SU-DHL-6 (cell line): ENCODE data around the gene CIP2A.

Source experiments
- H2AFZ ChIP-seq: fragments of 200-600 bp; sonication (generic); 2 replicates; pipeline ENCODE4 v1.6.1; 2014; ENCODE audit warnings: low read depth, mild to moderate bottlenecking, moderate library complexity, mixed read lengths, antibody characterized with exemption, low read length; ENCODE audit not compliant: severe bottlenecking
- H3F3A ChIP-seq: fragments of 200-600 bp; shearing (Covaris generic); 2 replicates; pipeline ENCODE4 v1.6.0; 2016; ENCODE audit warnings: antibody characterized with exemption, mild to moderate bottlenecking; ENCODE audit not compliant: insufficient read depth
- H3K27ac ChIP-seq: fragments of 200-600 bp; sonication (generic); 2 replicates; pipeline ENCODE4 v1.5.1; 2016; ENCODE audit warnings: low read depth, mild to moderate bottlenecking, low read length, moderate library complexity, mixed read lengths
- H3K27me3 ChIP-seq: fragments of 200-600 bp; sonication (generic), shearing (Covaris generic); 2 replicates; pipeline ENCODE4 v1.6.0; 2014; ENCODE audit warnings: mild to moderate bottlenecking, low read length
- H3K36me3 ChIP-seq: fragments of 200-600 bp; sonication (generic); 2 replicates; pipeline ENCODE4 v1.6.1; 2014; ENCODE audit warnings: mild to moderate bottlenecking, low read length, mixed read lengths
- H3K4me2 ChIP-seq: fragments of 300-600, 200-600 bp; shearing (Covaris generic), sonication (generic); 2 replicates; pipeline ENCODE4 v1.6.0; 2014; ENCODE audit warnings: low read length, low read depth, mild to moderate bottlenecking; ENCODE audit not compliant: poor library complexity, severe bottlenecking
- H3K4me3 ChIP-seq: fragments of 200-600 bp; sonication (generic); 2 replicates; pipeline ENCODE4 v1.5.1; 2014; ENCODE audit warnings: antibody characterized with exemption, low read length, mild to moderate bottlenecking, mixed read lengths; ENCODE audit not compliant: insufficient read depth, poor library complexity, severe bottlenecking
- H3K79me2 ChIP-seq: fragments of 200-600 bp; sonication (generic); 2 replicates; pipeline ENCODE4 v1.6.1; 2014; ENCODE audit warnings: mild to moderate bottlenecking, low read length, moderate library complexity; ENCODE audit not compliant: insufficient read depth
- H3K9ac ChIP-seq: fragments of 200-600 bp; sonication (generic); 2 replicates; pipeline ENCODE4 v1.7.0; 2014; ENCODE audit warnings: mild to moderate bottlenecking, low read length
- H3K9me2 ChIP-seq: fragments of 200-600 bp; sonication (generic); replicated peaks from 2 replicates; pipeline ENCODE4 v1.6.1; 2014; ENCODE audit warnings: low read length; ENCODE audit not compliant: insufficient read depth
- H3K9me3 ChIP-seq: fragments of 200-600 bp; sonication (generic); 2 replicates; pipeline ENCODE4 v1.6.1; 2014; ENCODE audit warnings: low read length, mixed read lengths; ENCODE audit not compliant: insufficient read depth
- H4K20me1 ChIP-seq: fragments of 200-600 bp; sonication (generic); 2 replicates; pipeline ENCODE4 v1.6.1; 2014; ENCODE audit warnings: low read depth, mild to moderate bottlenecking, antibody characterized with exemption, low read length, moderate library complexity, mixed read lengths
- EZH2phosphoT487 ChIP-seq: fragments of 200-600 bp; sonication (generic), shearing (Covaris generic); conservative IDR thresholded peaks from 2 replicates; pipeline ENCODE4 v1.6.1; 2018; ENCODE audit warnings: mild to moderate bottlenecking, antibody characterized with exemption, low read length, moderate library complexity, mixed read lengths
- TF ChIP-seq, protein P1 (sequence below): fragments of 200-600 bp; sonication (generic); IDR thresholded peaks from one replicate; pipeline ENCODE4 v1.5.1; 2017; ENCODE audit warnings: antibody characterized with exemption, mild to moderate bottlenecking, low read length, moderate library complexity; ENCODE audit not compliant: insufficient read depth, poor library complexity, severe bottlenecking

The CIP2A gene

GRCh38 chr3:108516881-108517280 is 72.4 kb downstream of the CIP2A start:
- H3K36me3 ChIP-seq: no peaks in the 10 kb centered on the region
- H3K27ac ChIP-seq: no peak overlapping the region
- TF ChIP-seq, protein P1, sequence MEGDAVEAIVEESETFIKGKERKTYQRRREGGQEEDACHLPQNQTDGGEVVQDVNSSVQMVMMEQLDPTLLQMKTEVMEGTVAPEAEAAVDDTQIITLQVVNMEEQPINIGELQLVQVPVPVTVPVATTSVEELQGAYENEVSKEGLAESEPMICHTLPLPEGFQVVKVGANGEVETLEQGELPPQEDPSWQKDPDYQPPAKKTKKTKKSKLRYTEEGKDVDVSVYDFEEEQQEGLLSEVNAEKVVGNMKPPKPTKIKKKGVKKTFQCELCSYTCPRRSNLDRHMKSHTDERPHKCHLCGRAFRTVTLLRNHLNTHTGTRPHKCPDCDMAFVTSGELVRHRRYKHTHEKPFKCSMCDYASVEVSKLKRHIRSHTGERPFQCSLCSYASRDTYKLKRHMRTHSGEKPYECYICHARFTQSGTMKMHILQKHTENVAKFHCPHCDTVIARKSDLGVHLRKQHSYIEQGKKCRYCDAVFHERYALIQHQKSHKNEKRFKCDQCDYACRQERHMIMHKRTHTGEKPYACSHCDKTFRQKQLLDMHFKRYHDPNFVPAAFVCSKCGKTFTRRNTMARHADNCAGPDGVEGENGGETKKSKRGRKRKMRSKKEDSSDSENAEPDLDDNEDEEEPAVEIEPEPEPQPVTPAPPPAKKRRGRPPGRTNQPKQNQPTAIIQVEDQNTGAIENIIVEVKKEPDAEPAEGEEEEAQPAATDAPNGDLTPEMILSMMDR: no peak
- TF ChIP-seq EZH2phosphoT487: no peak
- H3K9ac ChIP-seq: no peak overlapping the region
- H4K20me1 ChIP-seq: no peaks in the 10 kb centered on the region
- H3K4me2 ChIP-seq: no peak overlapping the region
- no peak overlapping the region for H2AFZ ChIP-seq
- no peak overlapping the region for H3K4me3 ChIP-seq
- H3K9me3 ChIP-seq: no peaks in the 10 kb centered on the region
- no peaks in the 10 kb centered on the region for H3K9me2 ChIP-seq
- H3K27me3 ChIP-seq: no peaks in the 10 kb centered on the region
- no peaks in the 10 kb centered on the region for H3K79me2 ChIP-seq
- no peaks in the 10 kb centered on the region for H3F3A ChIP-seq

DNA sequence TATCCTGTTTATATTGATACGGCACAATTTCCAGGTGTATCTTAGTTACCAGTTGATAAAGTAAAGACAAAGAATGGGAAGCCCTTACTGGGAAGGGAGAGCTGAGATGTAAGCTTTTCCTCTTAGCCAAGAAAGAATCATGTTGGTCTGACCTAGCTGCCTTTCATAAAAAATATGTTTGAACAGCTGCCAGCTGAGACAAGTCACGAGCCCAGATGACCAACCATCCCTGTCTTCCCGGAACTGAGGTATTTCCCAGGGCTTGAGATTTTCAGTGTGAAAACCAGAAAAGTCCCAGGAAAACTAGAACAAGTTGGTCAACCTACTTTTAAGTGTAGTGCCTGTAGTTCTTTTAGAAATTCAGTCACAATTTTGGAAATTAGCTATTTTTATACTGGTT is 75.3 kb downstream of the CIP2A start:
- no peak overlapping the region for H3K4me3 ChIP-seq
- no peaks in the 10 kb centered on the region for H4K20me1 ChIP-seq

GRCh38 chr3:108512671-108513070 is 76.6 kb downstream of the CIP2A start:
- TF ChIP-seq, protein P1: no peak
- no peak for TF ChIP-seq EZH2phosphoT487
- no peaks in the 10 kb centered on the region for H3K79me2 ChIP-seq

More for the DNA sequence above, 75.3 kb downstream of the CIP2A start:
- H3K36me3 ChIP-seq: no peaks in the 10 kb centered on the region
- H3K9me3 ChIP-seq: no peaks in the 10 kb centered on the region
- no peaks in the 10 kb centered on the region for H3K9me2 ChIP-seq
- TF ChIP-seq, protein P1: no peak
- TF ChIP-seq EZH2phosphoT487: no peak
- H3K27ac ChIP-seq: no peak overlapping the region
- no peak overlapping the region for H3K4me2 ChIP-seq
- no peak overlapping the region for H2AFZ ChIP-seq
- no peaks in the 10 kb centered on the region for H3F3A ChIP-seq
- no peaks in the 10 kb centered on the region for H3K79me2 ChIP-seq
- H3K9ac ChIP-seq: no peak overlapping the region
- no peaks in the 10 kb centered on the region for H3K27me3 ChIP-seq

DNA sequence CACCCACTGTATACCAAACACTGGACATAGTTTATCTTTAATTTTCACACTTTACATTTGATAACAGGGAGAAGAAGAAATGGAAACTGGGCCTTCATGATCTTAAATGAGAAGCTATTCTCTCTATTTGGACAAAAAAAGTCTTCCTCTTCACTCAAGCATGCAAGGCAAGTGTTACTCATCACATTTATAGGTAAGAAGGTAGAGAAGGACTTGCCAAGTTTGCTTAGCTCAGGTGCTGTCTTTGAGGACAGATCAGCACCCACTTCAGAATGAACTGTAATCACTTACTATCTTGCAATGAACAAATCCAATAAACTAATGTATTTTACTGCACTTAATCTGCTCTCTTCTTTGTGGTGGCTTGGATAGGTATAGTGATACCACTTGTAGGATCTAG is 77.7 kb downstream of the CIP2A start:
- H3K27ac ChIP-seq: no peak overlapping the region
- no peaks in the 10 kb centered on the region for H3K36me3 ChIP-seq
- H3K9ac ChIP-seq: no peak overlapping the region
- TF ChIP-seq, protein P1: no peak
- TF ChIP-seq EZH2phosphoT487: no peak
- no peaks in the 10 kb centered on the region for H3K79me2 ChIP-seq
- H3F3A ChIP-seq: no peaks in the 10 kb centered on the region
- H3K4me2 ChIP-seq: no peak overlapping the region
- no peaks in the 10 kb centered on the region for H3K9me2 ChIP-seq
- H4K20me1 ChIP-seq: no peaks in the 10 kb centered on the region
- H3K9me3 ChIP-seq: no peaks in the 10 kb centered on the region
- no peak overlapping the region for H3K4me3 ChIP-seq
- H3K27me3 ChIP-seq: no peaks in the 10 kb centered on the region
- no peak overlapping the region for H2AFZ ChIP-seq

More at GRCh38 chr3:108512671-108513070, 76.6 kb downstream of the CIP2A start:
- Histone ChIP-seq H3K4me2 (no peak overlapping the region), H3K4me3 (no peak overlapping the region), H3K27me3 (no peaks in the 10 kb centered on the region), H3K9me2 (no peaks in the 10 kb centered on the region), H2AFZ (no peak overlapping the region), H4K20me1 (no peaks in the 10 kb centered on the region), H3K36me3 (no peaks in the 10 kb centered on the region), H3K9me3 (no peaks in the 10 kb centered on the region), H3K27ac (no peak overlapping the region), H3K9ac (no peak overlapping the region), H3F3A (no peaks in the 10 kb centered on the region)
